ENCODE results near the gene WDR38.

- peak in 1 of 2 donors; percentile 15 for TF ChIP-seq CTCF (conservative IDR thresholded peaks at IDR 0.05 in 1 of 2, IDR thresholded peaks at IDR 0.05 in 1 of 2; ENCODE audit: extremely low read depth in 1 of 2, insufficient read depth in 1 of 2, low read depth in 1 of 2, low read length in 2 of 2)
- TF ChIP-seq EZH2 (IDR thresholded peaks at IDR 0.05; ENCODE audit: borderline replicate concordance, low read length): no peak
These were observed 34.6 kb upstream of the WDR38 start for GRCh38 chr9:124818431-124819281.

Data from mammary epithelial cell (primary cell).